Measurements from ENCODE around the gene CASQ2.

DNA sequence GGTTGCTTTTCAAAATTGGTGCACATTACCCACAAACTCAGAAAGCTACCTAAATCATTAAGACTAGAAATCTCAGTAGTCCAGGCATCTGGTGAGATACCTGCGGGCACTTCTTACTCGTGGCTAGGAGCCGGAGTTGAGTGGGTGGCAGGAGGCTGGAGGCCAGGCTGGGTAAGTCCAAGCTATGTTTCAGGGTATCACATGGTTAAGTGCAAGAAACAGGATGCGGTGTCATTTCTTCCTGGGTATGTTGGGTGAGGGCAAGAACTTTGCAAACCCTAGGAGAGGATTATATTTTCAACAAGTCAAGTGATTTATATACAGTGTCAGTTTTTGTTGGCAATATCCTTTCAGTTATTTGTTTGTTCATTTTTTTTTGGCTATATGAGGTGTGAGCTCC lies 85.7 kb downstream of the CASQ2 start:
- TF ChIP-seq BCL11A (IDR thresholded peaks at IDR 0.05; ENCODE audit: low read depth, low read length): no peak
- TF ChIP-seq JUND (IDR thresholded peaks at IDR 0.05; ENCODE audit: low read depth, low read length): no peak
- TF ChIP-seq, protein P1, sequence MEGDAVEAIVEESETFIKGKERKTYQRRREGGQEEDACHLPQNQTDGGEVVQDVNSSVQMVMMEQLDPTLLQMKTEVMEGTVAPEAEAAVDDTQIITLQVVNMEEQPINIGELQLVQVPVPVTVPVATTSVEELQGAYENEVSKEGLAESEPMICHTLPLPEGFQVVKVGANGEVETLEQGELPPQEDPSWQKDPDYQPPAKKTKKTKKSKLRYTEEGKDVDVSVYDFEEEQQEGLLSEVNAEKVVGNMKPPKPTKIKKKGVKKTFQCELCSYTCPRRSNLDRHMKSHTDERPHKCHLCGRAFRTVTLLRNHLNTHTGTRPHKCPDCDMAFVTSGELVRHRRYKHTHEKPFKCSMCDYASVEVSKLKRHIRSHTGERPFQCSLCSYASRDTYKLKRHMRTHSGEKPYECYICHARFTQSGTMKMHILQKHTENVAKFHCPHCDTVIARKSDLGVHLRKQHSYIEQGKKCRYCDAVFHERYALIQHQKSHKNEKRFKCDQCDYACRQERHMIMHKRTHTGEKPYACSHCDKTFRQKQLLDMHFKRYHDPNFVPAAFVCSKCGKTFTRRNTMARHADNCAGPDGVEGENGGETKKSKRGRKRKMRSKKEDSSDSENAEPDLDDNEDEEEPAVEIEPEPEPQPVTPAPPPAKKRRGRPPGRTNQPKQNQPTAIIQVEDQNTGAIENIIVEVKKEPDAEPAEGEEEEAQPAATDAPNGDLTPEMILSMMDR (IDR thresholded peaks at IDR 0.05 in 2 of 3, conservative IDR thresholded peaks at IDR 0.05 in 1 of 3; ENCODE audit: control insufficient read depth in 2 of 3, extremely low read depth in 1 of 3, insufficient read depth in 1 of 3, low read depth in 3 of 3, low read length in 3 of 3): no peak
- TF ChIP-seq, protein P2, sequence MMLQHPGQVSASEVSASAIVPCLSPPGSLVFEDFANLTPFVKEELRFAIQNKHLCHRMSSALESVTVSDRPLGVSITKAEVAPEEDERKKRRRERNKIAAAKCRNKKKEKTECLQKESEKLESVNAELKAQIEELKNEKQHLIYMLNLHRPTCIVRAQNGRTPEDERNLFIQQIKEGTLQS (IDR thresholded peaks at IDR 0.05; ENCODE audit: borderline replicate concordance, extremely low read depth, low read depth, low read length): no peak
- TF ChIP-seq CHD4 (IDR thresholded peaks at IDR 0.05): no peak
- no peak for TF ChIP-seq SPI1 (IDR thresholded peaks at IDR 0.05; ENCODE audit: borderline replicate concordance, insufficient read depth, low read depth, low read length)
- no peak for TF ChIP-seq EP300 (IDR thresholded peaks at IDR 0.05; ENCODE audit: borderline replicate concordance in 1 of 2, control insufficient read depth in 1 of 2, low read depth in 2 of 2, low read length in 2 of 2)
- TF ChIP-seq POLR2AphosphoS5 (IDR thresholded peaks at IDR 0.05; ENCODE audit: low read length): no peak
